CD14-positive monocyte (primary cell): Measurements from ENCODE around the gene CCND3. TPM values are rescaled to one million over a fixed set of nuclear protein-coding genes. Genes with fewer than 3 reads are reported as not detected.

Source experiments
- DNase-seq, 3 donors: peaks; one replicate each; pipeline ENCODE4 v3.0.0-alpha.2; 2011 to 2022
- H2AFZ ChIP-seq: 2 replicates; pipeline ENCODE4 v1.6.0; 2012; ENCODE audit warnings: mild to moderate bottlenecking, low read depth, low read length, inconsistent platforms; ENCODE audit not compliant: insufficient read depth, poor library complexity, severe bottlenecking
- H3K27ac ChIP-seq, 2 donors: 1 replicate in 1 of 2; 2 replicates in 1 of 2; pipeline ENCODE4 v1.5.1; 2012 to 2013; ENCODE audit warnings: low read length in 2 of 2, control low read depth in 1 of 2, inconsistent platforms in 1 of 2, low read depth in 1 of 2, mild to moderate bottlenecking in 1 of 2
- H3K27me3 ChIP-seq, 2 donors: one replicate each; pipeline versions ENCODE4 v1.6.0 to v1.6.1; 2011 to 2013; ENCODE audit warnings: low read length in 2 of 2; ENCODE audit not compliant: control insufficient read depth in 2 of 2, insufficient read depth in 2 of 2
- H3K36me3 ChIP-seq, 2 donors: replicated peaks in 1 of 2; 1 replicate in 1 of 2; 2 replicates in 1 of 2; pipeline versions ENCODE4 v1.5.1 to v1.6.1; 2012 to 2013; ENCODE audit warnings: low read length in 2 of 2, control low read depth in 1 of 2, inconsistent platforms in 1 of 2, mild to moderate bottlenecking in 1 of 2; ENCODE audit not compliant: insufficient read depth in 2 of 2, control insufficient read depth in 1 of 2
- H3K4me1 ChIP-seq, 2 donors: 1 replicate in 1 of 2; 2 replicates in 1 of 2; pipeline versions ENCODE4 v1.5.1 to v1.6.1; 2012 to 2013; ENCODE audit warnings: low read length in 2 of 2, control low read depth in 1 of 2, inconsistent platforms in 1 of 2, mild to moderate bottlenecking in 1 of 2, moderate library complexity in 1 of 2; ENCODE audit not compliant: insufficient read depth in 2 of 2, control insufficient read depth in 1 of 2
- H3K4me2 ChIP-seq: replicated peaks from 2 replicates; pipeline ENCODE3; 2012; ENCODE audit warnings: low read length, moderate library complexity, mild to moderate bottlenecking; ENCODE audit not compliant: poor library complexity, severe bottlenecking; ENCODE audit errors: extremely low read depth
- H3K4me3 ChIP-seq, 3 experiments: fragments of 200-600 bp in 1 of 3; sonication (generic) in 1 of 3; replicated peaks in 1 of 3; 1 replicate in 2 of 3; 2 replicates in 1 of 3; pipeline ENCODE4 v1.5.1; 2011 to 2013; ENCODE audit warnings: low read length in 3 of 3, mild to moderate bottlenecking in 3 of 3, control low read depth in 2 of 3, low read depth in 2 of 3, inconsistent platforms in 1 of 3, moderate library complexity in 1 of 3
- H3K79me2 ChIP-seq: 2 replicates; pipeline ENCODE4 v1.6.0; 2012; ENCODE audit warnings: mild to moderate bottlenecking, control low read depth, inconsistent platforms, low read length, moderate library complexity; ENCODE audit not compliant: insufficient read depth
- H3K9ac ChIP-seq: 2 replicates; pipeline ENCODE4 v1.6.0; 2017; ENCODE audit warnings: low read length, mild to moderate bottlenecking; ENCODE audit not compliant: insufficient read depth, poor library complexity, severe bottlenecking
- H3K9me3 ChIP-seq, 2 donors: replicated peaks in 1 of 2; 1 replicate in 1 of 2; 2 replicates in 1 of 2; pipeline versions ENCODE4 v1.5.1 to v1.6.1; 2012 to 2013; ENCODE audit warnings: low read length in 2 of 2, control low read depth in 1 of 2; ENCODE audit not compliant: control insufficient read depth in 1 of 2, insufficient read depth in 1 of 2
- H4K20me1 ChIP-seq: 2 replicates; pipeline ENCODE4 v1.6.0; 2012; ENCODE audit warnings: mild to moderate bottlenecking, low read length, control low read depth, moderate library complexity; ENCODE audit not compliant: insufficient read depth
- H3K27ac Mint-ChIP-seq, 7 donors: one replicate each; pipeline ENCODE4 v1.8.0; 2020; ENCODE audit warnings: mild to moderate bottlenecking in 7 of 7, mixed read lengths in 7 of 7, moderate library complexity in 6 of 7, inconsistent platforms in 2 of 7
- H3K27me3 Mint-ChIP-seq, 3 donors: one replicate each; pipeline ENCODE4 v1.8.0; 2021 to 2022; ENCODE audit warnings: low read depth in 3 of 3, mild to moderate bottlenecking in 3 of 3, mixed read lengths in 3 of 3, moderate library complexity in 3 of 3, inconsistent platforms in 1 of 3
- H3K36me3 Mint-ChIP-seq, 2 donors: one replicate each; pipeline ENCODE4 v1.8.0; 2020; ENCODE audit warnings: mixed read lengths in 2 of 2, inconsistent platforms in 1 of 2, mild to moderate bottlenecking in 1 of 2
- H3K4me1 Mint-ChIP-seq: one replicate; pipeline ENCODE4 v1.8.0; 2020; ENCODE audit warnings: mild to moderate bottlenecking, mixed read lengths
- H3K4me3 Mint-ChIP-seq, 2 donors: one replicate each; pipeline ENCODE4 v1.8.0; 2020; ENCODE audit warnings: mild to moderate bottlenecking in 2 of 2, mixed read lengths in 2 of 2, moderate library complexity in 1 of 2
- H3K9me3 Mint-ChIP-seq, 7 donors: one replicate each; pipeline ENCODE4 v1.8.0; 2020 to 2022; ENCODE audit warnings: mixed read lengths in 7 of 7, mild to moderate bottlenecking in 6 of 7, moderate library complexity in 6 of 7, inconsistent platforms in 2 of 7
- CTCF ChIP-seq: fragments of 200-600 bp; IDR thresholded peaks from one replicate; pipeline ENCODE4 v1.8.0; 2022; ENCODE audit warnings: antibody characterized with exemption, mild to moderate bottlenecking
- WGBS: methylation state at CpG from one replicate; pipeline ENCODE4 v1.1.5; 2013; ENCODE audit warnings: missing lambda C conversion rate; ENCODE audit not compliant: insufficient coverage; 5-methylcytosine and 5-hydroxymethylcytosine counted together
- intact Hi-C, 2 donors: fragments of 100-400 bp; cut with micrococcal nuclease; formaldehyde crosslinking; loops; one replicate each; pipeline versions ENCODE4 v1.15.0 to v1.15.1; 2023
- polyA minus RNA-seq: library from RNA; depleted of rRNA, polyadenylated mRNA; stranded (reverse); fragments of >200 nt; gene quantifications from 2 replicates; pipeline ENCODE4 v1.2.3, GENCODE V29; 2012
- polyA plus RNA-seq, 3 donors: library from polyadenylated mRNA; depleted of rRNA in 1 of 3; unstranded in 2 of 3; stranded (reverse) in 1 of 3; fragments of 300-500 nt in 2 of 3; fragments of >200 nt in 1 of 3; fragmentation: Illumina TruSeq in 2 of 3; gene quantifications; 1 replicate in 2 of 3; 2 replicates in 1 of 3; pipeline ENCODE4 v1.2.3, GENCODE V29; 2012 to 2021
- total RNA-seq, 12 experiments: library from RNA in 1 of 12; stranded (reverse) in 1 of 12; fragments of 120-200 nt in 1 of 12; gene quantifications; one replicate each; pipeline ENCODE4 v1.2.4 and lab custom pipeline; 2013 to 2026; ENCODE audit warnings: mixed read lengths in 6 of 12, inconsistent platforms in 1 of 12

CCND3 gene
- 62.1 TPM for total RNA-seq (2013)
- 100 to 1,000 TPM; 166 to 273 (median 259) TPM for polyA plus RNA-seq
- polyA minus RNA-seq: 85.3 and 105 TPM in 2 replicates
- 3.4 to 53.0 (median 42.5) reads per million in 11 experiments for total RNA-seq (lab: John Stamatoyannopoulos, UW)

- intact Hi-C loops: loop anchor here in 1 of 2 donors (2.0 kb wide), 1 partner anchor 21 kb away; the partner anchor contains the start of genes BYSL and MED20
- H3K27ac Mint-ChIP-seq: peak within 1 kb of the TSS; percentile 90 to 99 (median 98)
- H3K36me3 Mint-ChIP-seq: peaks cover 11 to 30% of the 10 kb centered on the region in 2 donors
- under 1% methylated on average over 83 of the region's 87 CpGs for WGBS
- H3K9me3 ChIP-seq: no peaks in the 10 kb centered on the region
- peaks cover 10 to 12% of the 10 kb centered on the region in 2 donors for H3K36me3 ChIP-seq
- DNase-seq: peak; percentile 91 to 93 (median 91)
- H3K4me2 ChIP-seq: peak within 1 kb of the TSS; percentile 98
- H3K27me3 Mint-ChIP-seq: peaks cover 0 to 2% (median 0%) of the 10 kb centered on the region in 3 donors
- H3K79me2 ChIP-seq: peaks cover 66% of the 10 kb centered on the region
- H2AFZ ChIP-seq: peak within 1 kb of the TSS; percentile 73
- H4K20me1 ChIP-seq: peaks cover 47% of the 10 kb centered on the region
- peak within 1 kb of the TSS; percentile 95 to 97 for H3K4me3 Mint-ChIP-seq
- H3K4me1 Mint-ChIP-seq: peaks cover 61% of the 10 kb centered on the region
- H3K4me1 ChIP-seq: peaks cover 62 to 74% of the 10 kb centered on the region in 2 donors
- no peak for TF ChIP-seq CTCF
- H3K9me3 Mint-ChIP-seq: no peaks in the 10 kb centered on the region
- peak within 1 kb of the TSS; percentile 80 to 81 for H3K27ac ChIP-seq
- H3K9ac ChIP-seq: peak within 1 kb of the TSS; percentile 77
- no peaks in the 10 kb centered on the region for H3K27me3 ChIP-seq
- H3K4me3 ChIP-seq: peak within 1 kb of the TSS; percentile 84 to 97 (median 84)
These were observed at the start of gene CCND3 for GRCh38 chr6:41941280-41942066. Gene CCND3, minus strand, starts transcription at chr6:41941808. Its CDS starts 159 bp downstream, at chr6:41941649.

- H3K4me3 ChIP-seq: no peak overlapping the region
- H3K27ac ChIP-seq: no peak overlapping the region
- intact Hi-C loops: no loop called here
- no peaks in the 10 kb centered on the region for H3K9me3 ChIP-seq
- no peaks in the 10 kb centered on the region for H3K79me2 ChIP-seq
- no peak overlapping the region for H2AFZ ChIP-seq
- Mint-ChIP-seq H3K4me3 (no peak overlapping the region), H3K36me3 (no peaks in the 10 kb centered on the region), H3K27ac (no peak overlapping the region), H3K27me3 (peaks cover 0 to 5% (median 2%) of the 10 kb centered on the region in 3 donors), H3K4me1 (peaks cover 5% of the 10 kb centered on the region), H3K9me3 (no peaks in the 10 kb centered on the region)
- H3K9ac ChIP-seq: no peak overlapping the region
- TF ChIP-seq CTCF: no peak
- no peaks in the 10 kb centered on the region for H4K20me1 ChIP-seq
- no peaks in the 10 kb centered on the region for H3K4me1 ChIP-seq
- H3K4me2 ChIP-seq: no peak overlapping the region
- WGBS: no CpG with 5 or more reads among the region's 2 CpGs
- no peaks in the 10 kb centered on the region for H3K27me3 ChIP-seq
- no peak for DNase-seq
- H3K36me3 ChIP-seq: no peaks in the 10 kb centered on the region
These were observed 44.7 kb upstream of the CCND3 start for GRCh38 chr6:41986339-41986738.
